22Rv1 (cell line): ENCODE data around the gene CMPK2.
A peak's percentile ranks its signal among the peaks of the same experiment; 100 is the strongest.

Experiments
- H3K27ac ChIP-seq: fragments of 450-650 bp; 2 replicates; pipeline ENCODE4 v1.5.1; 2017
- CTCF ChIP-seq: fragments of 450-650 bp; IDR thresholded peaks from 2 replicates; pipeline ENCODE4 v1.5.1; 2017; ENCODE audit warnings: mild to moderate bottlenecking
- ZFX ChIP-seq: fragments of 450-650 bp; IDR thresholded peaks from 2 replicates; pipeline ENCODE4 v1.6.1; 2017; ENCODE audit warnings: antibody characterized with exemption, borderline replicate concordance

CMPK2 gene

GRCh38 chr2:6887751-6888192 is 22.1 kb upstream of the CMPK2 start:
- TF ChIP-seq CTCF: no peak
- no peak for TF ChIP-seq ZFX
- no peak overlapping the region for H3K27ac ChIP-seq

GRCh38 chr2:6885968-6886367 is 20.3 kb upstream of the CMPK2 start:
- TF ChIP-seq ZFX (no peak), CTCF (no peak)
- H3K27ac ChIP-seq: no peak overlapping the region

- no peak overlapping the region for H3K27ac ChIP-seq
- TF ChIP-seq ZFX (no peak), CTCF (no peak)
Measured at GRCh38 chr2:6885551-6885950, 19.8 kb upstream of the CMPK2 start.

GRCh38 chr2:6883448-6884122 is 17.9 kb upstream of the CMPK2 start:
- TF ChIP-seq CTCF (no peak), ZFX (no peak)
- 0 out of 2 replicates have a peak overlapping the region, but pooled peaks have one; percentile 22 for H3K27ac ChIP-seq

- no peak overlapping the region for H3K27ac ChIP-seq
- no peak for TF ChIP-seq ZFX
- TF ChIP-seq CTCF: no peak
Measured at GRCh38 chr2:6881516-6881915, 15.8 kb upstream of the CMPK2 start.

- no peak for TF ChIP-seq ZFX
- TF ChIP-seq CTCF: no peak
- no peak overlapping the region for H3K27ac ChIP-seq
Measured at GRCh38 chr2:6881046-6881445, 15.3 kb upstream of the CMPK2 start.

- TF ChIP-seq CTCF (no peak), ZFX (no peak)
- no peak overlapping the region for H3K27ac ChIP-seq
Measured at GRCh38 chr2:6880200-6880733, 14.6 kb upstream of the CMPK2 start.
